ENCODE results near the gene USP44.
"Not testable (repeated sequence)": the region's sequence is repeated elsewhere in the genome, so short reads cannot be mapped to it uniquely, and the experiment has no call there.

- TF ChIP-seq ZNF565 (CRISPR knock-in tag; conservative IDR thresholded peaks at IDR 0.05; ENCODE audit: low read depth); ARNTL (CRISPR knock-in tag; IDR thresholded peaks at IDR 0.05; ENCODE audit: borderline replicate concordance, low read depth): not testable (repeated sequence)
Observed at GRCh38 chr12:95482564-95482963, 68.7 kb downstream of the USP44 start.

All from SK-N-SH treated with all-trans-retinoic acid at 6 μM for 48 hours (cell line).